Mesendoderm (in vitro differentiated cells): ENCODE results near the gene NT5DC3.

Experiments
- DNase-seq: peaks from one replicate; pipeline ENCODE4 v3.0.0; 2013
- H2AK5ac ChIP-seq: 2 replicates; pipeline ENCODE4 v1.6.1; 2013; ENCODE audit warnings: low read length, inconsistent platforms
- H2BK120ac ChIP-seq: 2 replicates; pipeline ENCODE4 v1.6.1; 2013; ENCODE audit warnings: low read depth, mild to moderate bottlenecking, low read length, moderate library complexity, mixed read lengths
- H2BK15ac ChIP-seq: replicated peaks from 2 replicates; pipeline ENCODE4 v1.6.1; 2013; ENCODE audit warnings: low read depth, mild to moderate bottlenecking, moderate library complexity
- H2BK5ac ChIP-seq: 2 replicates; pipeline ENCODE4 v1.6.1; 2013; ENCODE audit warnings: low read length, inconsistent platforms
- H3K18ac ChIP-seq: 2 replicates; pipeline ENCODE4 v1.6.1; 2013; ENCODE audit warnings: mild to moderate bottlenecking, low read length, mixed read lengths
- H3K23ac ChIP-seq: one replicate; pipeline ENCODE4 v1.6.1; 2013; ENCODE audit warnings: low read length
- H3K27ac ChIP-seq: 2 replicates; pipeline ENCODE4 v1.5.1; 2013; ENCODE audit warnings: low read depth, mild to moderate bottlenecking, inconsistent platforms, low read length, moderate library complexity
- H3K27me3 ChIP-seq: 2 replicates; pipeline ENCODE4 v1.6.1; 2013; ENCODE audit warnings: low read length, control low read depth, mild to moderate bottlenecking, inconsistent platforms; ENCODE audit not compliant: insufficient read depth, poor library complexity
- H3K36me3 ChIP-seq: 2 replicates; pipeline ENCODE4 v1.6.1; 2013; ENCODE audit warnings: low read length, inconsistent platforms; ENCODE audit not compliant: control insufficient read depth, insufficient read depth
- H3K4ac ChIP-seq: one replicate; pipeline ENCODE4 v1.6.1; 2013; ENCODE audit warnings: low read depth, mild to moderate bottlenecking, low read length, moderate library complexity
- H3K4me1 ChIP-seq: 2 replicates; pipeline ENCODE4 v1.6.1; 2013; ENCODE audit warnings: low read depth, low read length, inconsistent platforms; ENCODE audit not compliant: control insufficient read depth
- H3K4me2 ChIP-seq: 2 replicates; pipeline ENCODE4 v1.6.1; 2013; ENCODE audit warnings: low read length
- H3K4me3 ChIP-seq: 2 replicates; pipeline ENCODE4 v1.5.1; 2013; ENCODE audit warnings: mild to moderate bottlenecking, low read length
- H3K56ac ChIP-seq: one replicate; pipeline ENCODE4 v1.6.1; 2013; ENCODE audit warnings: low read length
- H3K79me1 ChIP-seq: 2 replicates; pipeline ENCODE4 v1.6.1; 2013; ENCODE audit warnings: low read length, inconsistent platforms
- H3K79me2 ChIP-seq: 2 replicates; pipeline ENCODE4 v1.6.1; 2013; ENCODE audit warnings: mild to moderate bottlenecking, low read length; ENCODE audit not compliant: control insufficient read depth, insufficient read depth
- H3K9ac ChIP-seq: 2 replicates; pipeline ENCODE4 v1.6.1; 2013; ENCODE audit warnings: low read length, inconsistent platforms
- H4K5ac ChIP-seq: one replicate; pipeline ENCODE4 v1.6.1; 2013; ENCODE audit warnings: low read length
- H4K8ac ChIP-seq: one replicate; pipeline ENCODE4 v1.6.1; 2013; ENCODE audit warnings: low read depth, mild to moderate bottlenecking, control low read depth, low read length, moderate library complexity
- WGBS: extraction: QIAGEN DNeasy Blood & Tissue Kit; methylation state at CpG from one replicate; pipeline ENCODE4 v1.1.7; 2013; ENCODE audit warnings: low lambda C conversion rate, missing lambda C conversion rate; ENCODE audit not compliant: insufficient coverage; ENCODE audit errors: extremely low coverage; 5-methylcytosine and 5-hydroxymethylcytosine counted together

Gene NT5DC3

DNA sequence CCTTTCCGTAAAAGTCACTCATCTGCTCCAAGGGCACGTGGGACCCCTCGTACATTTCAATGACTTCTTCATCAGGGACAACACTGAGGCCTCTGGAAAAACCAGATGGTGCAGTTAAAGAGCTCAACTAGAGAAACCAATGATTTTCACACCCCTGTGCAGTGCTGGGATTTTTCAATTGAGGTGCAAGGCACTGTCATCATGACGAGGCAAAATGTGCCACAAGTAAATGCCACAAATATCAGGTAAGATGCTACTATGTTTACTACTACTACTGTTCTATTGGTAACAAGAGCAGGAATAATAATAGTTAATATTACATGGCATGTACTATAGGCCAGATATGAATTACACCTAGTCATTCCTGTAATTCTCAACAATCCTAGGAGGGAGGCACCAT is 42.4 kb downstream of the NT5DC3 start:
- H3K27ac ChIP-seq = peak overlapping the region; percentile 7
- H3K23ac ChIP-seq = no peak overlapping the region
- H3K9ac ChIP-seq = no peak overlapping the region
- no peak overlapping the region for H2AK5ac ChIP-seq
- H3K27me3 ChIP-seq = no peaks in the 10 kb centered on the region
- no peak overlapping the region for H2BK5ac ChIP-seq
- peak; percentile 33 for DNase-seq
- no peak overlapping the region for H4K8ac ChIP-seq
- no peaks in the 10 kb centered on the region for H3K4me1 ChIP-seq
- H4K5ac ChIP-seq = no peak overlapping the region
- H3K79me2 ChIP-seq = no peaks in the 10 kb centered on the region
- H3K4me2 ChIP-seq = no peak overlapping the region
- no peak overlapping the region for H2BK15ac ChIP-seq
- H3K79me1 ChIP-seq = no peaks in the 10 kb centered on the region
- H3K4me3 ChIP-seq = no peak overlapping the region
- WGBS = no CpG with 5 or more reads among the region's 4 CpGs
- no peak overlapping the region for H2BK120ac ChIP-seq
- no peak overlapping the region for H3K18ac ChIP-seq
- no peaks in the 10 kb centered on the region for H3K36me3 ChIP-seq
- H3K56ac ChIP-seq = no peak overlapping the region
- no peak overlapping the region for H3K4ac ChIP-seq

DNA sequence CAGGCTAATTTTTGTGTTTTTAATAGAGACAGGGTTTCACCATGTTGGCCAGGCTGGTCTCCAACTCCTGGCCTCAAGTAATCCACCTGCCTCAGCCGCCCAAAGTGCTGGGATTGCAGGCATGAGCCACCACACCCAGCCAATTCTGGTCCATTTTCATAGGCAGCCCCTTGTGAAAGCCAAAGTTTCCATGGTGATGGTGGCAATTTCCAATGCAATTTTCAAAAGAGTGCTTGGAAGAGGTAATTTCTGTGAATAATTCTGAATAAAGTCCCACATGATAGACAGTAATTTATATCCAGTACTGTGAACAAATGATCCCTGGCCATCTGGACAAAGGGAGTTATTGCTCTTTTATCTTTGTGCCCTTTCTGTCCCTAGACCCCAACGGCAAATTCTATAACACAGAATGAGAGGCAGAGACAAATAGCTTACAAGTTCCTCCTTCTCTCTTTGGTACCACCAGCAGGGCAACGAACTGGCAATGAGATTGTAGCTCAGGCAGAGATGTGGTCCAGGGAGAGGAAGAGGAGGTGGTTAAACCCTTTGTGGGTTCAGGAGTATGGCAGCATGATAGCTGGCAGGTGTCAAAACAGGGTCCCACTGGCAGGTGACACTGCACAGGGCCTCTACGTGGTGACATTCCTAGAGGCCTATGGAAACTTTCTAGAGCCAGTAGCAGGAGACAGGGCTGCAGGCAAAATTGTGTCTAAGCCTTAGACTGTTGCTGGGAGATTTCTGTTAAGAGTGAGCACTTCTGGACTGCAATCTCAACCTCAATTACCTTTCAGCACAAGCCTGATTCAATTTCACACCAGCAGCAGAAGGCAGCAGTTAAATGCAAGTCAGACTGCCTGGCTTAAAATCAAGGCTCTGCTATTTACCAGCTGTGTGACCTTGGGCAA is 46.5 kb downstream of the NT5DC3 start:
- Histone ChIP-seq H2AK5ac (no peak overlapping the region), H2BK120ac (no peak overlapping the region)
- DNase-seq = no peak

DNA sequence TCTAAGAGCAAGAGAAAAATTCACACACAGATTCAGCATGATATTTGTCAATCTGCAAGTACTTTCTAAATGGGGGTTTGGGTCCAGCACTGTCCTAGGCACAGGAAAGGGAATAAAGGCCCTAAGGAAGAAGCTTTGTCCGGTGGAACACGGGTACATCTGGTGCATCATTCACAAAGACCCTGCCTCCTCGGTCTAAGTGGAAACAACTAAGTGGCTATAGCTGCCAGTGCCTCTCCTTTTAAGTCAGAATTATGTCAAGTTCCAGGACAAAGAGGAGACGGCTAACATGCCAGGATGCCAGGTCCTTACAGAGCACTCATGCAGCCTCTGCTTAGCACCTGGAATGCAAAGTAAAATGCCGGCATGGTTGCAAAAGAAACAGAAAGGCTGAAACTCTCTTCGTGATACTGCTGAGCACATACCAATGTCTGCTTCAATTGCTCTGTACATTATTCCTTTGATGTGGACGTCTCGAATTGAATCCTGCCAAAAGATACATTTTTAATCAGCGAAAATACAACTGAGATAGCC is 47.5 kb downstream of the NT5DC3 start:
- H3K27ac ChIP-seq = no peak overlapping the region
- H2BK15ac ChIP-seq = no peak overlapping the region
- no peak for DNase-seq
- no peak overlapping the region for H3K4me3 ChIP-seq
- no peak overlapping the region for H2AK5ac ChIP-seq
- H2BK120ac ChIP-seq = no peak overlapping the region
- H3K36me3 ChIP-seq = peaks cover 2% of the 10 kb centered on the region
- H4K8ac ChIP-seq = no peak overlapping the region
- no peak overlapping the region for H3K18ac ChIP-seq
- H3K4me2 ChIP-seq = no peak overlapping the region
- no peak overlapping the region for H3K23ac ChIP-seq
- H3K9ac ChIP-seq = no peak overlapping the region
- H3K56ac ChIP-seq = no peak overlapping the region
- no peaks in the 10 kb centered on the region for H3K79me2 ChIP-seq
- no peaks in the 10 kb centered on the region for H3K4me1 ChIP-seq
- H4K5ac ChIP-seq = no peak overlapping the region
- H3K79me1 ChIP-seq = no peaks in the 10 kb centered on the region
- no peak overlapping the region for H3K4ac ChIP-seq
- WGBS = no CpG with 5 or more reads among the region's 9 CpGs
- no peak overlapping the region for H2BK5ac ChIP-seq
- H3K27me3 ChIP-seq = no peaks in the 10 kb centered on the region

More for the DNA sequence above, 46.5 kb downstream of the NT5DC3 start:
- H4K5ac ChIP-seq = no peak overlapping the region
- H4K8ac ChIP-seq = no peak overlapping the region
- no peak overlapping the region for H3K23ac ChIP-seq
- no peaks in the 10 kb centered on the region for H3K4me1 ChIP-seq
- no peaks in the 10 kb centered on the region for H3K79me2 ChIP-seq
- H3K4me3 ChIP-seq = no peak overlapping the region
- no peak overlapping the region for H3K18ac ChIP-seq
- WGBS = no CpG with 5 or more reads among the region's 4 CpGs
- peaks cover 2% of the 10 kb centered on the region for H3K36me3 ChIP-seq
- H3K9ac ChIP-seq = no peak overlapping the region
- no peak overlapping the region for H2BK15ac ChIP-seq
- H3K27me3 ChIP-seq = no peaks in the 10 kb centered on the region
- H3K4me2 ChIP-seq = no peak overlapping the region
- no peak overlapping the region for H3K56ac ChIP-seq
- H3K79me1 ChIP-seq = no peaks in the 10 kb centered on the region
- H3K27ac ChIP-seq = no peak overlapping the region
- H2BK5ac ChIP-seq = no peak overlapping the region
- no peak overlapping the region for H3K4ac ChIP-seq

DNA sequence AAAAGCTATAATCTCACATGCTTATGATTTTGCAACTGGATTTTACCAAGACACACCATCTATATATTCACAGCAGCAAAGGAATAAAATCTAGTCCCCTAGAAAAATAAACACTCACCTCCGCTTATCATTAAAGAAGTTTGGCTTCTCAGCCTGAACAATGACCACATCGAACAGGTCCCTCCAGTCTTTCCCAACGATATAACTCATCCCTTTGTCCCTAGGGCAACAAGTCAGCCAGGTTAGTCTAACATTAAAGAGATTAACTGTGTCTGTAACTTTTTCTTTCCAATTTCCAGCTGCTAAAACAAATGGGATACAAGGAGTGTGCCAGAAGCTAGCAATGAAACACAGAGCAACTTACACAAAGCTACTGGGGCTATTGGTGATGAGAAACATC is 48.0 kb downstream of the NT5DC3 start:
- WGBS = no CpG with 5 or more reads among the region's 3 CpGs
- H2AK5ac ChIP-seq = no peak overlapping the region
- no peak overlapping the region for H4K8ac ChIP-seq
- H3K79me2 ChIP-seq = no peaks in the 10 kb centered on the region
- no peak overlapping the region for H3K18ac ChIP-seq
- no peak overlapping the region for H3K4me2 ChIP-seq
- no peaks in the 10 kb centered on the region for H3K4me1 ChIP-seq
- H2BK5ac ChIP-seq = no peak overlapping the region
- H3K36me3 ChIP-seq = peaks cover 2% of the 10 kb centered on the region
- H3K4me3 ChIP-seq = no peak overlapping the region
- no peak for DNase-seq
- no peak overlapping the region for H4K5ac ChIP-seq
- no peak overlapping the region for H2BK120ac ChIP-seq
- H2BK15ac ChIP-seq = no peak overlapping the region
- H3K79me1 ChIP-seq = no peaks in the 10 kb centered on the region
- H3K56ac ChIP-seq = no peak overlapping the region
- no peak overlapping the region for H3K23ac ChIP-seq
- H3K4ac ChIP-seq = no peak overlapping the region
- H3K9ac ChIP-seq = no peak overlapping the region
- no peak overlapping the region for H3K27ac ChIP-seq
- no peaks in the 10 kb centered on the region for H3K27me3 ChIP-seq

DNA sequence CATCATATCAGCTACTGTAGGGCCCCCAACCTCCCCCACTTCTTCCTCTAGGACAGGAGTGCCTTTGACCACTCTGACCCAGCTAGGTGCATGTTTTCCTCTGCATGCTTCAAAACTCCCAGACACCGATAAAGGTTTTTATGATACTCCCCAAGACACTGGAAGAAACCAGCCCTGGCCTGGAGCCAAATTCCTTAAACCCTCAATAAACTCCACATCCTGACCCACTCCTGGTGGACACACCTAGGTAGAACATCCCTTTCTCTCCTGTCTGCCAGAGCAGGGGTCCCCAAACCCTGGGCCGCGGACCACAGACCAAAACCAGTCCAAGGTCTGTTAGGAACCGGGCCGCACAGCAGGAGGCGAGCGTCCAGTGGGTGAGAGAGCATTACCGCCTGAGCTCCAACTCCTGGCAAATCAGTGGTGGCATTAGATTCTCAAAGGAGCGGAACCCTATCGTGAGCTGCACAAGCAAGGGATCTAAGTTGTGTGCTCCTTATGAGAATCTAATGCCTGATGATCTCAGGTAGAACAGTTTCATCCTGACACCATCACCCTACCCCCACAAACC is 49.6 kb downstream of the NT5DC3 start:
- Histone ChIP-seq H3K9ac (no peak overlapping the region), H3K27ac (no peak overlapping the region), H3K36me3 (peaks cover 2% of the 10 kb centered on the region), H3K4me1 (no peaks in the 10 kb centered on the region), H3K18ac (no peak overlapping the region), H3K79me2 (no peaks in the 10 kb centered on the region), H3K27me3 (no peaks in the 10 kb centered on the region), H3K56ac (no peak overlapping the region), H4K8ac (no peak overlapping the region), H2BK5ac (no peak overlapping the region), H2BK120ac (no peak overlapping the region), H2BK15ac (no peak overlapping the region), H3K4me3 (no peak overlapping the region), H4K5ac (no peak overlapping the region), H3K4ac (no peak overlapping the region), H3K23ac (no peak overlapping the region), H3K4me2 (no peak overlapping the region), H2AK5ac (no peak overlapping the region), H3K79me1 (no peaks in the 10 kb centered on the region)
- DNase-seq = no peak
- no CpG with 5 or more reads among the region's 10 CpGs for WGBS
